NCI-H345 treated with DMSO at 0.1 percent for 48 hours (cell line): ENCODE data around the gene THSD4.

ENCODE experiments used
- DNase-seq: peaks from one replicate; lab custom pipeline; 2025; ENCODE audit not compliant: unreplicated experiment; lab: John Stamatoyannopoulos, UW

Gene THSD4

DNA sequence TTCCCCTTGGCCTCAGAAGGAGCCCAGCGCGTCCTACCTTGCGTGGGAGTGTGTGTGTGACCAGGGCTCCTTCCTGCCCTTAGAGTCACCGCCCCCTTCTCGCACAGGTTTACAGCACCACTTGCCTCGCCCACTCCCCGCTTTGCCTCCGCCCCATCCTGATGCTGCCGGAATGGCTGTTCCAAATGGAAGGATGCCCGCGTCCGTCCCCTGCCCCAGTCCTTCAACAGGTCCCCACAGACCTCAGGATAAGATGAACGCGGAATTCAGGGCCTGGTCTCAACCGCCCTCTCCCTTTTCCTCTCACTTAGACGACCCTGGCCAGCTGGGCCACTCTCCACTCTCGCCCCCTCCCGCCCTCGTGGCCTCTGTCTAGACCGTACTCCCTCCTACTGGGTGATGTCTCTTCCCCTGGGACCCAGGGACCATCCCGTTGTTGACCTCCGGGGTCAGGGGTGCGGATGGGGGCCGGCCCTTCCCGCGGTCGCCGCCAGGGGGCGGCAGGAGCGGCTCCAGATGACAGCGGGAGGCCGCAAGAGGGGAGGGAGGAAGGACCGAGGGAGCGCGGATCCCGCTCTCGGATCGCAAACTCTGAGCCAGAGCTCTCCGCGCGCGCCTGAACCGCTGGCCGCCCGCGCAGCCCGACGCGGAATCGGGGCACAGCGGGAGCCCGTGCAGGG, at the start of gene THSD4:
Gene THSD4, plus strand, starts transcription at position 585 of the 680 bp plus-strand sequence.
- peak; percentile 3 for DNase-seq

DNA sequence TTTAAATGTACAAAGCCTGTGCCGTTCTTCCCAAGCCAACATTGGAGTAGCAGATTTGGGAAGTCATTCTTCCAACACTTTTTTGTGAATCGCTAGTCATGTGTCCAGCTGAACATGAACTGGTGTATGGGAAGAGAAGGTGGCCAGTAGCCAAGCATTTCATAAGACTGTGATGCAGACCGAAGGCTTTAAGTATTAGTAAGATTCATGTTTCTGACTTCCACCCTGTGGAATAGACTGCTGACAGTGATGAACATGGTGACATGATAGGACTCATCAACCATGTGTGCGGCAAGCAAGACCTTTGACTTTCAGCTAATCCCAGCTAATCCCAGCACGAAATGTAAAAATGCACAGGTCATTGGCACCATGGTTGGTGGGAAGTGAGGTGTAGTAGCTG, 48.3 kb upstream of the THSD4 start:
- DNase-seq = no peak

DNA sequence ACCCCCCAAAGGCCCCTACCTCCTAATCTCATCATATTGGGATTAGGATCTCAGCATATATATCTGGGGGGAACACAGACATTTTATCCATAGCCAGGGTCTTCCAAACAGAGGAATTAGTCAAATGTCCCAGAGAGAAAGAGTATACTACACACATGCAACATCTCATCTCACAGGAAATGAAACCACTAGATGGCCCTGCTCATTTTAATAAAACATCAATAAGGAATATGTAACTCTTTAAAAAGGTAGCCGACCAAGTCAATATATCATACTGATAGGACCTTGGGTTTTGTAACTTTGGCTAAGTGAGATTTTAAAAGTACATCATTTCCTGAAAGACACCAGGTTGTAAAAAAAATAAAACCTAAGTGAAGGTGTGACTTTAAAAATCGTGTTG, 45.6 kb upstream of the THSD4 start:
- DNase-seq = no peak

DNA sequence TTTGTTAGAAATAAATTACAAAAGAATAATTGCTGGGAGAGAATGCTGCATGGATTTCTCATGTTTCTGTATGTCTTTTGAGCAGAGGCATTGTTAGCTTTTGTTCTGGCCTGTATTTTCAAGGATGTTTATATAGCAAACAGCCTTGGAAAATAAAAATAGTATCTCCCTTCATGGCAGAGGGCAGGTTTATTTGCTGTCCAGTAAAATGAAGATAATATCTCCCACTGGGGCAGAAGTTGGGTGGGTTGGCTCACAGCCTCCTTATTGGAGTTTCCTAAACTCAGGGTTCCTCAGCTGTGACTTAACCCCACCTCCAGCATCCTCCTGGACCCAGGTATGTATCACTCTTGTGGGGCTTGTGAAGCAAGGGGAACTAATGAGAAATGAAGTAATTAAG, 43.7 kb upstream of the THSD4 start:
- no peak for DNase-seq

DNA sequence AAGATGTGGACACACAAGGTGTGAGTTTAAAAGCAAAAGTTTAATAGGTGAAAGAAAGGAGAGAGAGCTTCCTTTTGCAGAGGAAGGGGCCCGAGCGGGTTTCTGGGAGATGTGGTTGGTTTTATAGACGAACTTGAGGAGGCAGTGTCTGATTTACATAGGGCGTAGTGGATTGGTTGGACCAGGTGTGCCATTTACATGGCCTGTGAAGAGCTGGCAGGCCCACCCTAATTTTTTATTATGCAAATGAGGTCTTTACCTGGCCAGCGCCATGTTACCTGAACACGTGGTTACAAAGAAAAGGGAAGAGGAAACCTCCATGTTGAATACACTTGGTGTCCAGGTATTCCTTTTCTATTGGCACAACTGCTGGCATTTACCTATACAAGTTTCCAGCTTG, 42.8 kb upstream of the THSD4 start:
- no peak for DNase-seq

DNA sequence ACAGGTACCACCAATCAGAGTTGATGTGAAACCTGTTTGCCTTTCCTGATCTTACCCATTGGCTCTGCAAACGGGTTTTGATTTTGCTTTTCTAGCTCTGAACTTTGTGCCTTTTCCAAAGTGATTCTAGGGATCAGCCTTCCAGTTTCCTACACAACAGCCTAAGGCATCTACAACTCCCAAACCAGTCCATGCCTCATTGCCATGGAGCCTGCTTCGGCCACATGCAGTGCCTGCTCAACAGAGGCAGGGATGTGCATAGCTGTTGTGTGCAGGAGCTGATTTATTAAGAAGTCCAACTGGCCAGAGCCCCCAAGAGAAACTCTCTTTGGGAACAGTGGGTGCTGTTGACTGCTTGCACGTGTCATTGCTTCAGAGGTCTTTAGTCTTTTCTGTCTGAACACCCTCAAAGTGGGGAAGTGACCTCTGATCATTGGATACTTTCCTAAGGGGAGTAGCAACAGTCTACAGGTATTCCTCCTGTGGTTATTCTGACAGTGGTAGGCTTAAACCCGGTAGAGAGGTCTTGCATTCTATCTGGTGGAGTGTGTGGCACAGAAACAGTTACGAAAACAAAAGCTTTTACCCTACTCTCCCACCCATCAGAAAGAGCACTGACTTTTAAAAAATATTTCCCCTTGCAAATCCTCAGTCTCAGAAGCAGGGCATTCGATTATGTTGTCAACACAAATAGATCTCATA, 36.6 kb upstream of the THSD4 start:
- no peak for DNase-seq

DNA sequence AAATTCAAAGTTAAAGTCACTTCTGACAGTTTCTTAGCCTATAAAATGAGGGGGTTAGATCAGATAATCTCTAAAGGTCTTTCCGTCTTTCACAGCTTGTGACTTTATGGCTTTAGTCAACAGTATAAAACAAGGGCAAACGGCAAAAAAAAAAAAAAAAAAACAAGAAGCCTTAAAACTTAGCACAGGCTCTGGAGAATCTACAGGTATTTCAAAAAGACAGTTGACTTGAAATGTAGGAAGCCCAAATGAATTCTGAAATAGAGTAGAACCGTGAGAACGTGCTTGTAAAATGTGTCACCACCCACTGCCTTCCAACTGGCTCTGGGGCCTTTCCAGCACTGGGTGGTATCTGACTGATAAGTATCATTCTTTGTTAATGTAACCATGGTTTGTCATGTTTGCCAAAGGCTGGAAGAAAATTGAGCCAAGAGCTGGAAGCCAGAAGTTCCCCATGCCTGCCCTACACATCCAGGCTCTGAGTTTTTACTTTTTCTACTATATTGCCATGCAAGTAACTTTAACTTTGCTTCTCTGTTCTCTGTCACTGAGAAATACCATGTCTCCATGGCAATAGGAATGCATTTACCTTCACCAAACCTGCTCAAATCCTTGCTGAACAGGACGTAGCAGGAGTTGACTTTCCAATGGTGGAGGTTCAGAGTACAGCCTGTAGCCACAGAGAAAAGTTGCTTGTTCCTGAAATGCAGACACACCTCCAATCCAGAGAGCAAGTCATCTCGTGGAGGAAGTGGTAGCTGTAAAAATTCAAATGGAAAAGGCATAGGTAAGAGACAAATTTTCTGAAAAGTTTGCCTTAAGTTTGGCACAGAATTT, 35.8 kb upstream of the THSD4 start:
- DNase-seq = no peak

DNA sequence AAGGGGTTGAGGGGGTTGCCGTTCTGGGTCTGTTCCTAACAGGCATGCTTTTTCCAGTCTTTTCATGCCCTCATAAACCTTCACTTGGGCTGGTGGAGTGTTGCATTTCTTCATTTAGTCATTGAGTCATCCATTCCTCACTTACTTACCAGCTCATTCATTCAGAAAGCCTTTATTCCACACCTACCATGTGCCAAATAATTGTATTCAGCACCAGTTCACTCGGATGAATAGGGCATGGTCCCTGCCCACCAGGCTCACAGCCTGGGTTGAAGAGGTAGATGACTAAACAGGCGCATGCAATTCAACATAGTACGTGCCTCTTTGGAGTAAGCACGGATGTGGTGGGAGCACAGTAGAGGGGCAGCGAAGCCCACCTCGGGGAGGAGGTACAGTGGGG, 35.1 kb upstream of the THSD4 start:
- no peak for DNase-seq

DNA sequence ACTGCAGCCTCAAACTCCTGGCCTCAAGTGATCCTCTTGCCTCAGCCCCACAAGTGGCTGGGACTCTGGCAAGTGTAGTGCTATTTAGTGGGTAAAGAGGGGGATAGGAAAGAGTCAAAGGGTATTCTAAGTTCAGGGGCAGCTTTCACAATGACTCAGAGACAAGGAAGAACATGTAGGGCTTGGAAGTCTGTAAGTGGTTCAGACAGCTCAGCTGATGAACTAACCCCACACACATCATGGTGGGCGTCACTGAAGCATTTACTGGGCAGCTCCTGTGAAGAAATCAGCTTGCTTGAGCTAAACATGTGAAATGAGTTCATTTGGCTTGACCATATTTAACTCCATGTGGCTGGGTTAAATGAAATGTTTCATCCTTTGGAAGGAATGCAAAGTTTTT, 34.6 kb upstream of the THSD4 start:
- no peak for DNase-seq

DNA sequence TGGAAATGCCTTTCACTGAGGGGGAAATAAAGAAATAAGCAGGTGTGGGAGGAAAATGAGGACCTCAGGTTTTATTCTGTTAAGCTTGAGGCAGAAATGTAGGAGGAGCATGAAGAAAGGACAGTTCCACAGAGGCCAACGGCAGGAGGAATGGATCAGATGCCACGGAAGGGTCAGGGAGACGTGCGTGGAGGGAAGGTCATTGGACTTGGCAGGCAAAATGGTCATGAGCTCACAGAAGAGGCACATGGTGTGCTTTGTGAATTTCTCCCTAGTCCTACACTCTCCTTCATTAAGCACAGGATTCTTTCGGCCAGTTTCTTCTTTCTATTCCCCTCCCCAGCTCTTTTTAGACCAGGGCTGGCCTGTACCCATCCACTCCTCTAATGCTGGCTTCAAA, 32.5 kb upstream of the THSD4 start:
- no peak for DNase-seq

DNA sequence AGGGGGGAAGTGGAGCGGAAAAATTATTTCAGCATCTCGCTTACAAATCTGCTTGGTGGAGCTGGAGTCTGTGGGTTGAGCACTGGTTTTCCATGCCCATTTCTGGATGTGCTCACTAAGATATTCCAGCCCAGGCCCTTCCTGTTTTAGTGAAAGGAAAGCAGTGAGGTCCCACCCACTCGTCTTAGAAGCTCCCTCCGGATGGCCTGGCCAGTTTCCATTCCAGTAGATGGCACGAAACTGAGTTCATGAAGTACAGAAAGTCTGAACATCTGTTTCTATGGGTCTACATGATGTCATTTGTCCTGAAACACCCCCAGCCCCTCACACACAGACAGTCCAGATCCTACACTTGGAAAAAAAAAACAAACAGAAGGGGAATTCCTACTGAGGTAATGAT, 31.9 kb upstream of the THSD4 start:
- DNase-seq = no peak

DNA sequence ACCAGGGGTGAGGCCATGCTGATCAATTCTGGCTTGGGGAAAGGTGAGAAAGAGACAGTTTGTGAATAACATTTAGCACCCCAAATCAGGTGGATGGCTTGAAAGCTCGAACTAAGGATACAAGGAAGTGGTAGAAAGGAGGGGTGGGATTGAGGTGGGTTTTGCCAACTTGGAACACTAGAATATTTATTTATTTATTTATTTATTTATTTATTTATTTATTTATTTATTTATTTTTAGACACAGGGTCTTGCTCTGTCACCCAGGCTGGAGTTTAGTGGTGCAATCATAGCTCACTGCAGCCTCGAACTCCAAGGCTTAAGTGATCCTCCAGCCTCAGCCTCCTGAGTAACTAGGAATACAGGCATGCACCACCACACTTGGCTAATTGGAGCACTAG, 31.0 kb upstream of the THSD4 start:
- DNase-seq = no peak

DNA sequence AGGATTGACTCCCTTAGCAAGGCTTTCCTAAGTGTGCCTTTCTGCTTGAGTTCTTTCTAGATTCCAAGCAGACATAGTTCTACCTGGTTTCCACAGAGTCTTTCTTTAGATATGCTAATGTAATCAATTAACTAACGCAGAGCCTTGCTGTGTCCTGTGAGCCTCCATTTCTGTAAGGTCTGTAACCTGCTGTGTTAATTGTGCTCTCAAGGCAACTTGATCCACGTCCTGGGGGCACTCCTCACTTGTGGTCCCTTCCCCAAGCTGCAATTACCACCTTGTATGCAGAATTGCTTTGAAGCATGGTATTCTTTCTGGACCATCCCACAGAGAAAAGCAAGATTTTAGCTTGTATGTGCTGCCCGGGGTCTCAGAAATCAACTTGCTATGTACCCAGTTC, 29.5 kb upstream of the THSD4 start:
- no peak for DNase-seq

DNA sequence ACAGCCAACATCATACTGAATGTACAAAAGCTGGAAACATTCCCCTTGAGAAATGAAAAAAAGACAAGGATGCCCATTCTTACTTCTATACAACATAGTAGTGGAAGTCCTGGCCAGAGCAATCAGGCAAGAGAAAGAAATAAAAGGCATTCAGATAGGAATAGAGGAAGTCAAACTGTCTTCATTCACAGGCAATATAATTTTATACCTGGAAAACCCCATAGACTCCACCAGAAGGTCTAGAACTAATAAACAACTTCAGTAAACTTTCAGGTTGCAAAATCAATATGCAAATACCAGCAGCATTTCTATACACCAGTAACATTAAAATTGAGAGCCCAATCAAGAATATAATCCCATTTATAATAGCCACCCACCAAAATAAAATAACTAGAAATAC, 27.1 kb upstream of the THSD4 start:
- DNase-seq = no peak

DNA sequence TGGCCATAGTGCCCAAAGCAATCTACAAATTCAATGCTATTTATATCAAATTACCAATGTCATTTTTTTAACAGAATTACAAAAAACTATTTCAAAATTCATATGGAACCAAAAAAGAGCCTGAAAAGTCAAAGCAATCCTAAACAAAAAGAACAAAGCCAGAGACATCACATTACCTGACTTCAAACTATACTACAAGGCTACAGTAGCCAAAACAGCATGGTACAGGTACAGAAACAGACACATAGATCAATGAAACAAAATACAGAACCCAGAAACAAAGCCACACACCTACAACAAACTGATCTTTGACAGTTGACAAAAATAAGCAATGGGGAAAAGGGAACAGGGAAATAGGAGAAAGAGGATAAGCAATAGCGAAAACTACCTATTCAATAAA, 26.6 kb upstream of the THSD4 start:
- DNase-seq = no peak

DNA sequence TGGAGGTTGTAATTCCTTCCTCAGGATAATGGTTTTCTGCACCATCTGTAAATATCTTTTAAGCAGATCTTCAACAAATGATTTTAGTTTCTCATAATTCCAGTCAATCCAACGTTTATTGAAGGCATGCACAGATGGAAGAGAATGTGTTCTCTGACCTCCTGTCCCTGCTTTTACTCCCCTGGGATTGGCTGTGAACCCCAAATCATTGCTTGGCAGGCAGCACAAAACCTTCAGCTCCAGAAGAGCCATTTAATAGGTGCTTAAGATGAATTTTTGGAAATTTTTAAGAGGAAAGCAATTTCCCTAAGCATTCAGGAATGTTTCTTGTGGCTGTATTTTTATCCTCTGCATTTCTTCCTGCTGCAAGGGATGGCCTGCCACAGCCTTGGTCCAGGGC, 25.5 kb upstream of the THSD4 start:
- no peak for DNase-seq

DNA sequence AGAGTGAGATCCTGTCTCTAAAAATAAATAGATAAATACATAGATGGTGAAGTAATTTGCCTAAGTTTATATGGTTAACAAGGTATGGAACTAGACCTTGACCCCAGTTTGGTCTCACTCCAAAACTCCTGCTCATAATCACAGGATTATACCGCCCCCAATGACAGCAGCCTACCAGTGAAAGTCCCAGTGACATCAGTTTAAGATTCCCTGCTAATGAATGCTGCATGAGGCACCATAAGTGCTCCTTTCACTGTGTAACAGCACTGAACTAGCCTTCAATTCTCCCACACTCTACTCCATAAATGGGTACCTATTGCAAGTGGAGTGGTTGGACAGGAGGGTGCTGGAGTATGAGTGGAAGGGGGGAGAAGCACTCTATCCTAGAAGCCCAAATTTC, 23.7 kb upstream of the THSD4 start:
- DNase-seq = no peak

DNA sequence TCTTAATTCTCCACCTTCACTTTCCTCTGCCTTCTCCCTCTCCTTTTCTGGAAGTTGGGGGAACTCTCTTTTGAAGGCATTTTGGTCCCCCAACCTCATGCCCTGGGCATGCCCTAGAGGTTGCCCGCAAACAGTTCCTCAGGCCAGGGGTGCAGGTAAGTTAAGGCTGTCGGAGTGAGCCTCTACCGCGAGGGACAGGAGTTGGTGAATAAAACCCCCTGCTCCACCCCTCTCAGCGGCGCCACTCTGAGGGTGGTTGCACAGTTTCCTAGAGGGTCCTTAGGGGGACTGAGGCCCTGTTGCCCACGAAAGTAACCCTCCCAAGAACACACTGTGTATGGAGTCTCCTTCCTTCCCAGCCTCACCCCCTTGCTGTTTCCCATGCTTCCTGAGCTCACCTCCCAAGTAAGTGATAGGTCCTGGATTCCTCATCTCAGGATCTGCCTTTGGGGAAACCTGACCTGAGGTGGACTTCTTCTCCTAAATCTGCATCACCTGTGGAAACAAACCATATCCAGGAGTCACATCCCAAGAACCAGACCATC, 23.1 kb upstream of the THSD4 start:
- DNase-seq = no peak

DNA sequence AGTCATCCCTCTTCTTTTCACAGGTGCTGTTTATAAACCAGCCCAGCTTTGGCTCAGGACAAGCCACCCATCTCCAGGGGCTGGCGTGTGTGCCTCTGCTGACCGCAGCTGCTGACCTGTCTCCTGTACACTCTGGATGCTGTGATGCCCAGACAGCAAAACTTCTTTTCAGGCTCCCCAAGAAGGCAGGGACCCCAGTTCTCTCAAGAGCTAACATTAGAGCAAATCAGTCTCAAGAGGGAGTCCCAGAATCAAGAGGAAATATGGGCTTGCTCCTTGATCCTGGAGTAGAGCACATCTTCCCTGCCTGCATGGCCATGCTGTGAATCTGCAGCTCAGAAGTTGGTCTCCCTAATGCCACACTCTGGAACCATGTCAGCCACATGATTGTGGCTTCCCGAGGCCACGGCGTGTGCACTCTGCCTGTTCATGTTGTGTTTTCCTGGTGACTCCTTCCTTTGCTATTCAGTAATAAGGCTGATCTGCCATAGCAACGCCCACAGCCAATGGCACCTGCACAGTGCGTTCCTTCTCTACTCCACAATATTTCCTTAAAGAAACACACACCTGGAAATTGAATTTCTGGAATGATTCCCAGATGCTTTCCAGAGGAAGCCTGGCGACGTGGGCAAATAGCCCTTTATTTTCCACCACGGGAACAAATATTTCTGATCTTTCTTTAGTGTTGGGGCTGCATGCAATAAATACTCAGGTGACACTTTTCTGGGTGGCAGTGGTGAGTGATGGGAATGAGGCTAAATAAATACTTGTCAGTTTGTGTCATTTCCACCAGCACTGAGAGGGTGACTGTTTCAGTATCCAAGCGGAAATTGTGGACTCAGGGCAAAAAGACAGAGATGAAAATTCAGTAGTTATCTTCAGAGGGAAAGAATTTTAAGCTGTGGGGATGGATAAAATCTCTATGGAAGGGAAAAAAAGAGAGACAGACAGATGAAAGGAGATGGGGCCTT, 21.9 kb upstream of the THSD4 start:
- no peak for DNase-seq

DNA sequence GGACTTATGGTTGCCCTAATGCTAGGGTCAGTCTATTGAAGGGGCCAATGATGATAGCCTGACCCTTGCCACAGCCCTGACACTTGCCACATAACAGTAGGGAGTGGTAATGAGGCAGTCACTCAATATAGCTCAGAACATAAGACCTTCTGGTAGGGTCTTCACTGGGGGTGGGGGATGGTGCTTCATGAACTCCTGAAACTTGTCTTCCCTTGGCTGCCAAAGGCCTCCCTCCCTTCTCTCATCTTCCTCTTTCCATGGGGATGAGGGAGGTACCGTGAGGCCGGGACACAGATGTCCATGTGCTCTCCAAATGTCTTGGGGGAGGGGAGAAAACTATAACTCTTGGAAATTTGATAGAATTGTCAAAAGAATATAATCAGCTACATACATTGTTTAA, 21.1 kb upstream of the THSD4 start:
- DNase-seq = no peak

DNA sequence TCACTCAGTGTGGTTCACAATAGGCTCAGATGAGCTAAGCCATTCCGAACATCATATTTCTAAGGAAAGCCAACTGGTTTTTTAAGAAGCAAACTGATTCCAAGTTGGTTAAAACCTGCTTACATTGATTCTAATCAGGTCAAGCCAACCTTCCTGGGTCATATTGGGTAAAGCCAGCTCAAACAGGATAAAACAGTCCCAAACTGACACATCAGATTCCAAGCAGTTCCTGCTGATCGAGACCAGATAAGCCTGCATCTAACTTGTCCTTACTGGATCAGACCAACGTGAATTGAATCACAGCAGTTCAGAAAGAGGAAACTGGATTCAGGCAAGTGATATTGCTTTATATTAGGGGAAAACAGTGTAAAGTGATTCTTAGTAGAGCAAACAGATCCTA, 18.6 kb upstream of the THSD4 start:
- no peak for DNase-seq
